Jurkat, Clone E6-1 (cell line): ENCODE results near the gene EMSY.

Source experiments
- DNase-seq: peaks from one replicate; pipeline ENCODE4 v3.0.0-alpha.2; 2011; ENCODE audit warnings: low read depth, low spot score
- H3K4me3 ChIP-seq: 2 replicates; pipeline ENCODE4 v1.5.1; 2011; ENCODE audit warnings: mild to moderate bottlenecking, low read length, control low read depth, moderate library complexity

The EMSY gene

DNA sequence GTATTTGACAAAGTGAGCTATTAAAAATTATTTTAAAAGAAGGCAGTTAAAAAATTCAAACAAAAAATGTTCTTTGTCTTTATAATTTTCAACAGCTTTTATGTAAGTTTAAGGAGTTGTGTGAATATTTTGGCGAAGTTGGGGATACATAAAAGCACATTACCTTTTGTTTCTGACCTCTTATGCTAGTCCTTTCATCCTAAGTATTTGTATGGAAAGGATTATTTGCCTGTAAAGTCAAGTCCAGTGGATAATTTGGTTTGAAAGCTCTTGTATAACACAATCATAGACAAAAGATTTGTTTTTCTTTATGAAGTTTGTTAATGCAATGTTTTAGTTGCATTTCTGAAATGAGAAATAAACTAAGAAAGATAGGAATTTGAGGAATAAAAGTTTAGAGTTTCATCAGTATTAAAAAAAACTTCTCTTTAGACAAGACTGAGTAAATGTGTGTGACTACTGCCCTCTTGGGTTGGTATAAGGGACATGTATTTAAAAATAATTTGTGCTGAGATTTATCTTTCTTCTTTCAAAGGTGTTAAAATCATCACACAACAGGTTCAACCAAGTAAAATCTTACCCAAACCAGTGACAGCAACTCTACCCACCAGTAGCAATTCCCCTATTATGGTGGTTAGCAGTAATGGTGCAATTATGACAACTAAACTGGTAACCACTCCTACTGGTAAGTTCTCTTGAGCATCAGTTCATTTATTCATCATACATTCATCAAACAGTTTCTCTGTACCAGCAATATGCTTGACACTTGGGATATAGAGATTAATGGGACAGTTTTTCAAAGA lies 68.2 kb downstream of the EMSY start:
- no peak for DNase-seq
- H3K4me3 ChIP-seq, result no peak overlapping the region

GRCh38 chr11:76513654-76514034 lies 68.8 kb downstream of the EMSY start:
- DNase-seq, result no peak
- H3K4me3 ChIP-seq, result no peak overlapping the region

- DNase-seq, result no peak
- no peak overlapping the region for H3K4me3 ChIP-seq
Observed at GRCh38 chr11:76515494-76515893, 70.7 kb downstream of the EMSY start.

GRCh38 chr11:76523147-76523546 lies 78.3 kb downstream of the EMSY start:
- H3K4me3 ChIP-seq, result no peak overlapping the region
- DNase-seq, result no peak

- no peak overlapping the region for H3K4me3 ChIP-seq
- DNase-seq, result no peak
Observed at GRCh38 chr11:76523786-76524436, 79.1 kb downstream of the EMSY start.

- DNase-seq, result no peak
- no peak overlapping the region for H3K4me3 ChIP-seq
Observed at GRCh38 chr11:76524461-76524860, 79.6 kb downstream of the EMSY start.

DNA sequence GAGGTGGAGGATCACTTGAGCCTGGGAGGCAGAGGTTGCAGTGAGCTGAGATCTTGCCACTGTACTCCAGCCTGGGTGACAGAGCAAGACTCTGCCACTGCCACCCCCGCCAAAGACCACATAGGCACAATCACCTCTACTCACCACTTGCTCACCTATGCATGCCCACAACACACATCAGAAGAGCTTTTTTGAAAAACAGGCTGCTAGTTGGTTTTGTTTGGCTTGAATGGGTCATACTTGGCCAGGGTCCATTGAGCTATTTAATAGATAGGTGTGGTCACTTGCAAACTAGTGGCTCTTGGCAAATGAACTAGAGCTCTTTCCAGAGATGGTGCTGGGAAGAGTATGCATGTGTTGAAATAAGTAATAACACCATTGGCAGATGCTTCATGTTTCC lies 80.1 kb downstream of the EMSY start:
- no peak overlapping the region for H3K4me3 ChIP-seq
- DNase-seq, result no peak

DNA sequence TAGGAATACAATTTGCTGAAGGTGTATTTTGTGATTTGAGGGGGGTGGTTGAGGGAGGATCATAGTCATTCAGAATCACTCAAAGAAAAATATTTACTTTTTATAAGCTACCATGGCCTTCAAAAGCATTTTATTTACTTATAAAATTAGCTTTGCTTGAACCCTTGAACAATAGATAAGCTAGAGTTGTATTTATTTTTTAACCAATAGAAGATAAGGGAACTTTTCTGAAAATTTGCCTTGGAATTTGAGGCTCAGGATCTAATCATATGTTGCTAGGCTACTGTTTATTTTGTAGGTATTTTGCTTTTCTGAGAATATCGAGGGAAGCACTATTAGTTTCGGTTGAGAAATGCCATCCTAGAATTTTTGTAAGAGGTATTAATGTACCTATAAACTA lies 82.1 kb downstream of the EMSY start:
- no peak for DNase-seq
- no peak overlapping the region for H3K4me3 ChIP-seq

GRCh38 chr11:76542436-76542835 lies 97.6 kb downstream of the EMSY start:
- no peak for DNase-seq
- H3K4me3 ChIP-seq, result no peak overlapping the region

GRCh38 chr11:76543006-76543703 lies 98.3 kb downstream of the EMSY start:
- no peak for DNase-seq

DNA sequence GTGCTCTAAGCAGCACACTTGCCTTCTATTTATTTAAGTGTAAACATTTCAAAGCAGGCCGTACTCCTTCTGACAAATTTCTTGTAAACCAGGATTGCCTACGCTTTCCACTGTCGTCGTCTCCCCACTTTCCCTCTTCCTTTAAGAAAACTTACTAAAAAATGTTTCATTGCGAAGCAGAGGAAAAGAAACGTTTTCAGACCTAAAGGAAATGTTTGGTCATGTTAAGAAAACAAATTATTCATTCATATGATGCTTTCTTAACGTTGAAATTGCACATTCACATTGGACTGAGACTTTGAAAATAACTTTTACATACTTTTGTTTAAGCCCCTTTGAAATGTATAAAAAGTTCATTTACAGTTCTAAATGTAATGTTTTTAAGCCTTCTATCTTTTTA lies 106.0 kb downstream of the EMSY start:
- no peak overlapping the region for H3K4me3 ChIP-seq
- no peak for DNase-seq

More at GRCh38 chr11:76543006-76543703, 98.3 kb downstream of the EMSY start:
- H3K4me3 ChIP-seq, result no peak overlapping the region

DNA sequence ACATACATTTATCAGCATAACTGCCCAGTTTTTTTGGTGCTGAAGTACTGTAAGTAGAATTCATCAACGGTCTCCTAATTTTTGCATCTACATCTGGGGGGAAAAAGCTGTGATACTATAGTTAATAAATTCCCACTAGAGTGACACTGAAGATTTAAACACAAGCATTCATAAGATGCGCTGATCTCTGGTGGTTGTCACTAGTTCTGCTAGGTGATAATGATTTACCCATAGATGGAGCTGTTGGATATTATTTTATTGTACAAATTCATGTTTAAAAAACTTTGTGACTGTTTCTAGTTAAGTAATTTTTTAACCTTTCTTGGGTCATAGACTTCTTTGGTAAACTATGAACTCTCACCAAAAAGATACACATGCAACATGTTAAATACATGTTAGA lies 106.6 kb downstream of the EMSY start:
- no peak overlapping the region for H3K4me3 ChIP-seq
- DNase-seq, result no peak

DNA sequence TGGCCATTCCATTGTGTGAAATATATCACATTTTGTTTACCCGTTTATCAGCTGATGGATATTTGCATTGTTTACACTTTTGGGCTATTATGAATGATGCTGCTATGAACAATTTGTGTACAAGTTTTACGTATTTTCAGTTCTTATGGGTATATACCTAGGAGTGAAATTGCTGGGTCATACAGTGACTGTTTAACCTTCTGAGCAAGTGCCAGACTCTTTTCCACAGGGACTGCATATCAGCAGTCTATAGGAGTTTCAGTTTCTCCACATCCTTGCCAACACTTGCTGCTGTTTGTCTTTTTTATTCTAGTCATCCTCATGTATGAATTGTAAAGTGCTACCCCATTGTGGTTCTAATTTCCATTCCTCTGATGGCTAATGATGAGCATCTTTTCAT lies 108.2 kb downstream of the EMSY start:
- H3K4me3 ChIP-seq, result no peak overlapping the region
- DNase-seq, result no peak

DNA sequence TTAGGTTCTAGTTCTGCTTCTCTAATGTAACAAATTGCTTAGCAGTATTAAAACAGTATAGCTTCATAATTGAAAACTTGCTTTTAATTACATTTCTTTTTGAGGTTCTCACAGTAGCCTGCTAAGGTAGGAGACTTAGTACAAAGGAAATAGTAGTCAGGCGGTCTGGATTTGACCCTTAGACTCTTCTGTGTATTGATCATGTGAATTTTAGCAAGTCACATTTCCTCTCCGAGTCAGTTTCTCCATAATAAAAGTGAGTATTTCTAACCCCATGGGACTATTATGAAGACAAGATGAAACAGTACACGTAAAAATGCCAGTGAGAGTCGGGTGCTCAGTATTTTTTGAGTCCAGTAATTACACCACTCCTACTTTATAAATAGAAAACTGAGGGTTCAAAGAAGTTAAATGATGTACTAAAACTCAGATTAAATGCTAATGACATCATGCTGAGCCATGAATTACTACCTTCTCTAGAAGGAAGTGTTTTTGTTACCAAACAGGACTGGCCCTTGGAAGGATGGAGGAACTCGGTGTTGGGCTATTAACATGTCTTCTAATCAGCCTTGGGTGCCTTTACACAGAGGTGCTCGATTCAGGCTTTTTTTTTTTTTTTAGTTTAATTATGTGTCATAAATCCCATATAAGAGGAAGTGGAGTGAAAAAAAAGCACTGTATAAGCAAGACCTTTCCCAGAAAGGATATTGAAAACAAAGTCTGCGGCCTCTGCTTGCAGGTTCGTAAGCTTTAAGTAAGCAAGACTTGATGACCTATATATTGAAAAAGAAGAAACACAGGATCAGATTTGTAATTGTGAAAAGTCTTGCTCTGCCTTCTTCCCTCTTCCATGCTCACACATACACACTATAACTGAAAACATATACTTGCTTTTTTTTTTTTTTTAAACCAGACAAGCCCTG lies 109.0 kb downstream of the EMSY start:
- no peak overlapping the region for H3K4me3 ChIP-seq
- DNase-seq, result no peak

DNA sequence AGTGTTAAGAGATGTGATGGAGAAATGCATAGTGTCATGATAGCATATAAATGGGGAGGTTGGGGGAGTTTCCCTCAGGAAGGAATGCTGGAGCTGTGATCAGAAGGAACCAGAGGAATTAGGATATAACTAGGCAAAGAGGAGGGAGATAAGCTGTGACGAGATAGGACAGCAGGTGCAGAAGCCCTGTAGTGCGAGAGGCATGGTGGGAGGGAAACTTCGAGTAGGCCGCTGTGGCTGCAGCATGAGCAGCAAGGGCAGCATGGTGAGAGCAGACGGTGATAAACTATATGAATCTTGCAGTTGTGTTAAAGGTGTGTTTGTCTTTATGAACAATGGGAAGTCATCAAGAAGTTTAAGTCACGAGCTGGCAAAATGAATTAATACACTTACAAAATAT lies 109.9 kb downstream of the EMSY start:
- no peak for DNase-seq
- no peak overlapping the region for H3K4me3 ChIP-seq

DNA sequence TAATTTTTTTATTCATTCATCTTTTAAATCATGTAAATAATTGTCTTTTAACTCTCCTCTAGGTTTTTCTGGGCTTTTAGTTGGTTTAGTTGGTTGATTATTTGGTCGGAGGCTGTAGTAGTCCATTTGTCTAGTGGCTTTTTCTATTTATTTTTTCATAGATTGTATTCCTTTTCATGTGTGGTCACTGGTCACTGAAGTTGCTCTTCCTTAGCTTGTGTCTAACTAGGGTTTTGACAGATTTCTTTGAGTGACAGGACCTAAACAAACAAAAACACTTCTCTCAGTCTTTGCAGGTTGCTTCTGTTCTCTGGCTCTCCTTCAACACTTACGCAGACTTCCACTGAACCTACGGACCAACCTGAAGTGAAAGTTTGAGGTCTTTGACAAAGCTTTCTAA lies 112.6 kb downstream of the EMSY start:
- DNase-seq, result no peak
- H3K4me3 ChIP-seq, result no peak overlapping the region

DNA sequence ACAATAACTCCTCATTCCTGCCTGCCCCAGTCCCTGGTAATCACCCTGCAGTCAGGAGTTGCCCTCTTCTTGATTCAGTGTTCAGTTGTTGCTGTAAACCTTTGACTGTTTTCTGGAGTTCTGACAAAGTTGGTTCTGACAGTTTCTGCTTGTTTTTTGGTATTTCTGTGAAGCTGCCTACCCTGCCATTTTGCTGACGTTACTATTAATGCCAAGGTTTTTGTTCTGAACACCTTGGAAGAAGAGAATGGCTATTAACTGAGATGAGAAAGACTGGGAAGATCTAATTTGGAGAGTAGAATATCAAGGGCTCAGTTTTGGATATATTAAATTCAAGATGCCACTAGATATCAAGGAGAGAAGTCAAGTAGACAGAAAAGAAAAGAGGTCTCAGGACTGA lies 113.7 kb downstream of the EMSY start:
- H3K4me3 ChIP-seq, result no peak overlapping the region
- DNase-seq, result no peak

DNA sequence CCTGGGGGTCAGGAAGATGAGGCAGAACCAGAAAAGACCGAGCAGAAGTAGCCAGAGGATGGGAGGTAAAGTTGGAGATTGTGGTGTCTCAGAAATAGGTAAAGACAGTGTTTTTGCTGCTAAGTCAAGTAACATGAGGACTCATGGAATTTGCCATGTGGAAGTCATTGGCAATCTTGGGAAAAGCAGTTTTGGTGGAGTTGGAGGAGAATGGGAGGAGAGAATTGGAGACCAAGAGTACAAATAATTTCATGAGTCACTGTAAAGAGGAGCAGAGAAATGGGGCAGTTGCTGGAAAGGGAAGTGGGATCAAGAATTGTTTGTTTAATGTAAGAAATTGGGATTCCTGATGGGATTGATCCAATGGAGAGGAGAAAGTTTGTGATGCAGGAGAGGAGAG lies 114.1 kb downstream of the EMSY start:
- no peak overlapping the region for H3K4me3 ChIP-seq
- DNase-seq, result no peak

- DNase-seq, result no peak
- H3K4me3 ChIP-seq, result no peak overlapping the region
Observed at GRCh38 chr11:76559346-76559745, 114.5 kb downstream of the EMSY start.
